22Rv1 (cell line): ENCODE data around the gene KY.
"Not testable (repeated sequence)": the region's sequence is repeated elsewhere in the genome, so short reads cannot be mapped to it uniquely, and the experiment has no call there.

ENCODE experiments used
- H3K27ac ChIP-seq: fragments of 450-650 bp; 2 replicates; pipeline ENCODE4 v1.5.1; 2017
- ZFX ChIP-seq: fragments of 450-650 bp; IDR thresholded peaks from 2 replicates; pipeline ENCODE4 v1.6.1; 2017; ENCODE audit warnings: antibody characterized with exemption, borderline replicate concordance
- TF ChIP-seq, protein P1 (sequence below): fragments of 450-650 bp; IDR thresholded peaks from 2 replicates; pipeline ENCODE4 v1.5.1; 2017; ENCODE audit warnings: mild to moderate bottlenecking

Gene KY

DNA sequence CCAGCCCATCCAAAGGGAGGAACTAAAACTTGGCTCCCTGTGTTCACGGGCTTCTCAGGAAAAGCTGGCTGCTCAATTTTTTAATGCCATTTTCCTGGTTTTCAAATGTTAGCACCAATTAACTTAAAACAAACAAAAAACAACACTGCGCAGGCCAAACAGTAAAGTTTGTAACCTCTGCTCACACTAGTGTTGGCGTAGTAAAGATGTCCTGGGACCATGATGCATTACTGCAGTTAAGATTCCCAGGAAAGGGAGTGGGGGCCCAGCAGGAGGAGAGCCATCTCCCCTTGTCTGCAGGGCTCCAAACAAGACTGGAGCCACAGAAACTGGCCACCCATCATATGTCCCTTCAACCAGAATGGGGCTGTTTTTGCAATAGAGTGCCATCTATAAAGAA, 74.0 kb downstream of the KY start:
- no peak overlapping the region for H3K27ac ChIP-seq

DNA sequence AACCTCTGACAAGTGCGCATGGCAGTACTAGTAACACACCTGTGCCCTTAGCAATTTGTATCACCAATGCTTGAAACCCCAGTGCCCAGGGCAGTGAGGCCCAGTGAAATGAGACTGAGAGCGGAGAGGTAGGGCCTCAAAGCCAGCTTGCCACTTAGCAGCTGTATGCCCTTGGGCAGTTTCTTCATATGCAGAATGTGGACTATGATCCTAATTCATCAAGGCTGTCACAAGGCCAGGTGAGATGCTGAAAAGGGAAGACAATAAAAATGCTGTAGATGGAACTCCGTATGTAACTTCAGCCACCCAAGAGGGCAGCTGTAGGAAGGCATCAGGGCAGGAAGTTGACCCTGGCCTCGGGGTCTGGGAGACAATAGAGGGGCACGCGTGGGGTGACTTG, 74.4 kb downstream of the KY start:
- TF ChIP-seq ZFX = no peak
- TF ChIP-seq, protein P1, sequence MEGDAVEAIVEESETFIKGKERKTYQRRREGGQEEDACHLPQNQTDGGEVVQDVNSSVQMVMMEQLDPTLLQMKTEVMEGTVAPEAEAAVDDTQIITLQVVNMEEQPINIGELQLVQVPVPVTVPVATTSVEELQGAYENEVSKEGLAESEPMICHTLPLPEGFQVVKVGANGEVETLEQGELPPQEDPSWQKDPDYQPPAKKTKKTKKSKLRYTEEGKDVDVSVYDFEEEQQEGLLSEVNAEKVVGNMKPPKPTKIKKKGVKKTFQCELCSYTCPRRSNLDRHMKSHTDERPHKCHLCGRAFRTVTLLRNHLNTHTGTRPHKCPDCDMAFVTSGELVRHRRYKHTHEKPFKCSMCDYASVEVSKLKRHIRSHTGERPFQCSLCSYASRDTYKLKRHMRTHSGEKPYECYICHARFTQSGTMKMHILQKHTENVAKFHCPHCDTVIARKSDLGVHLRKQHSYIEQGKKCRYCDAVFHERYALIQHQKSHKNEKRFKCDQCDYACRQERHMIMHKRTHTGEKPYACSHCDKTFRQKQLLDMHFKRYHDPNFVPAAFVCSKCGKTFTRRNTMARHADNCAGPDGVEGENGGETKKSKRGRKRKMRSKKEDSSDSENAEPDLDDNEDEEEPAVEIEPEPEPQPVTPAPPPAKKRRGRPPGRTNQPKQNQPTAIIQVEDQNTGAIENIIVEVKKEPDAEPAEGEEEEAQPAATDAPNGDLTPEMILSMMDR = no peak
- no peak overlapping the region for H3K27ac ChIP-seq

More for the DNA sequence above, 74.0 kb downstream of the KY start:
- TF ChIP-seq ZFX = no peak
- TF ChIP-seq, protein P1 = no peak

DNA sequence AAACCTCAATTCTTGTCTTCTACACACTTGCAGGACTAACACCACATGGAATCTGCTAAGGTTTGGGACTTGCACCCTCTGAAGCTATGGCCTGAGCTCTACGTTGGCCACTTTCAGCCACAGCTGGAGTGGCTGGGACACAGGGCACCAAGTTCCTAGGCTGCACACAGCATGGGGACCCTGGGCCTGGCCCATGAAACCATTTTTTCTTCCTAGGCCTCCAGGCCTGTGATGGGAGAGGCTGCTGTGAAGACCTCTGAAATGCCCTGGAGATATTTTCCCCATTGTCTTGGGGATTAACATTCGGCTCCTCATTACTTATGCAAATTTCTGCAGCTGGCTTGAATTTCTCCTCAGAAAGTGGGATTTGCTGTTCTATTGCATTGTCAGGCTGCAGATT, 80.9 kb downstream of the KY start:
- H3K27ac ChIP-seq = not testable (repeated sequence)

DNA sequence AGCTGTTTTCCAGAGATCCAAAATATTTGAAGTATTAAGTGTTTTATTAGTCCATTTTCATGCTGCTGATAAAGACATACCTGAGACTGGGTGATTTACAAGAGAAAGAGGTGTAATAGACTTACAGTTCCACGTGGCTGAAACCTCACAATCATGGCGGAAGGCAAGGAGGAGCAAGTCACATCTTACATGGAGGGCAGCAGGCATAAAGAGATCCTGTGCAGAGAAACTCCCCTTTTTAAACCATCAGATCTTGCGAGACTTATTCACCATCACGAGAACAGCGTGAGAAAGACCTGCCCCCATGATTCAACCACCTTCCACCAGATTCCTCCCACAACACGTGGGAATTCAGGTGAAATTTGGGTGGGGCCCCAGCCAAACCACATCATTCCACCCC, 82.0 kb downstream of the KY start:
- no peak overlapping the region for H3K27ac ChIP-seq
- TF ChIP-seq, protein P1 = no peak
- no peak for TF ChIP-seq ZFX

DNA sequence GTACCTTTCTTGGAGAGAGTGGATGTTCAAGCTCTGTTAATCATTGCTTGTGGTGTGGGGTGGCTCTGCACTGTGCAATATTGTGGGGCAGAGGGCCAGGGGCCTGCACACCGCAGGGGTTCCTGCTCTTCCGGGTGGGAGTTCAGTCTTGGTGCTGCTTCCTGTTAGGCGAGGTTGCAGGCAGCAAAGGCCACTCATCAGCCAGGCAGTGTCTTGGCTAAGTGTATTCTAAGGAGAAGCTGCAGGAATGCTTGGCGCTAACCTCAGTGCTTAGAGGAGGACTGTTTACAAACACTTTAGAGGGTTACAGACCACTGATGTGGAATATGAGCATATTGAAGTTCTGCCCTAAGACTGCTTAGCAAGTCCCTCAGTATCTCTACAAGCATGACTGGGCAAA, 83.2 kb downstream of the KY start:
- no peak for TF ChIP-seq ZFX
- TF ChIP-seq, protein P1 = no peak
- H3K27ac ChIP-seq = no peak overlapping the region

DNA sequence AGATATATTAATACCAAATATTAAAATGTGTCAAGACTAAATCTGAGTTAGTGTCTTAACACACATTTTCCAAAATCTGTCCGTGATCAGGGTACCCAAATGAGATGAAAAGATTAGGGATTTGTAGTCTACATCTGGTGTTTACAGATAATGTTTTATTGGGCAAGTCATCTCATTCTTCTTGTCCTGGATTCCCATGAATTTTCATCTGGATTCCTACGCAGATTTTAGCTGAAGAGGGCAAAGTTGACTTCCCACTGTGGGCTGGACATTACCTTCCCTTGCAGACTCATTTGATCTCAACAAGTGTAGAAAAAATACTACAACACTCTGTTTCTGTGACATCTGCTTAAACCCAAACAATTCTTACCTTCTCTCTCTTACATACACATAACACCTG, 85.8 kb downstream of the KY start:
- TF ChIP-seq ZFX = no peak
- TF ChIP-seq, protein P1 = no peak
- H3K27ac ChIP-seq = no peak overlapping the region

DNA sequence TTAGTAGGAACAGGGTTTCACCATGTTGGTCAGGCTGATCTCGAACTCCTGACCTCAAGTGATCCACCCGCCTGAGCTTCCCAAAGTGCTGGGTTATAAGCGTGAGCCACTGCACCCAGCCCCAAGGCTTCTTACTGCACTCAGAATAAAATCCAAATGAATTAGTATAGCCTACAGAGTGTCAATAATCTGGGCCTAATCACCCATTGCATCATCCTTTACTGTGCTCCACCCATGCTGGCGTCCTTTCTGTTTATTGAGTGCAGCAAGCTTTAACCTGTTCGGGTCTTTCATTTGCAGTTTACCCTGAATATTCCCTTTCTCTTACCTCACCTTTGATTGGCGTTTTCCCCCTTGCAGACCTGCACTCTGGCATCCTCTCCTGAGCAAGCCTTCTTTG, 87.2 kb downstream of the KY start:
- TF ChIP-seq ZFX = no peak
- TF ChIP-seq, protein P1 = no peak
- H3K27ac ChIP-seq = no peak overlapping the region

DNA sequence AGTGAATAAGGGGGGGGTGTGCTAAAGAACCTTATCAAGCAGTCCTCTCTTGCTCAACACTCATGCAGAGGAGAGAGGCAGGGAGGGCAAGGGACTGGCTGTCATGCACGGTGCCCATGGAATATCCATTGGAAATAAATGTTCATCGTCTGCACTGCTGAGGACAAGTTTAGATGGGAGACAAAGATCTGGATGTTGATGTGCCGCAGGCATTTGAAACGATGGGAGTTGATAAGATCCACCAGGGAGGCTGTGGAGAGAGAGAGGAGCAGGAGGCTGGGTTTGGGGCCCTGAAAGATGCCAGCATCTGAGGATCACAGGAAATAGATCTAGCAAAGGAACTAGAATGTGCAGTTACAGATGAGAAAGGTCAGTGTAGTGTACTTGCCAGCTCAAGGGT, 88.8 kb downstream of the KY start:
- no peak overlapping the region for H3K27ac ChIP-seq
- TF ChIP-seq ZFX = no peak
- TF ChIP-seq, protein P1 = no peak
